MM.1S (cell line): ENCODE results near the gene ADCY10.

ENCODE experiments used
- DNase-seq: peaks from one replicate; pipeline ENCODE4 v3.0.0-alpha.2; 2015
- H2AFZ ChIP-seq: fragments of 300-600 bp; sonication (generic); 2 replicates; pipeline ENCODE4 v1.6.0; 2016; ENCODE audit warnings: antibody characterized with exemption, low read length
- H3F3A ChIP-seq: fragments of 300-600 bp; sonication (generic); 2 replicates; pipeline ENCODE4 v1.6.1; 2016; ENCODE audit warnings: mild to moderate bottlenecking, antibody characterized with exemption, low read length, moderate library complexity, mixed read lengths; ENCODE audit not compliant: insufficient read depth
- H3K27ac ChIP-seq: fragments of 300-600 bp; sonication (generic); 2 replicates; pipeline ENCODE4 v1.5.1; 2016; ENCODE audit warnings: mild to moderate bottlenecking, low read length
- H3K27me3 ChIP-seq: fragments of 300-600 bp; sonication (generic); replicated peaks from 2 replicates; pipeline ENCODE4 v1.6.0; 2016; ENCODE audit warnings: low read length; ENCODE audit not compliant: insufficient read depth
- H3K36me3 ChIP-seq: fragments of 300-600 bp; sonication (generic); replicated peaks from 2 replicates; pipeline ENCODE4 v1.6.1; 2016; ENCODE audit warnings: mild to moderate bottlenecking, low read length, mixed read lengths; ENCODE audit not compliant: insufficient read depth
- H3K4me1 ChIP-seq: fragments of 300-600 bp; sonication (generic); 2 replicates; pipeline ENCODE4 v1.6.1; 2016; ENCODE audit warnings: low read length, mixed read lengths
- H3K4me2 ChIP-seq: fragments of 300-600 bp; sonication (generic); 2 replicates; pipeline ENCODE4 v1.6.0; 2016; ENCODE audit warnings: low read depth, low read length
- H3K4me3 ChIP-seq: fragments of 300-600 bp; sonication (generic); 2 replicates; pipeline ENCODE4 v1.5.1; 2016; ENCODE audit warnings: low read length, mixed read lengths
- H3K79me2 ChIP-seq: fragments of 300-600 bp; sonication (generic); 2 replicates; pipeline ENCODE4 v1.6.1; 2016; ENCODE audit warnings: mixed run types, low read length, mixed read lengths
- H3K9ac ChIP-seq: fragments of 300-600 bp; sonication (generic); 2 replicates; pipeline ENCODE4 v1.6.1; 2016; ENCODE audit warnings: low read length, mixed read lengths
- H3K9me2 ChIP-seq: fragments of 300-600 bp; sonication (generic); replicated peaks from 2 replicates; pipeline ENCODE4 v1.6.1; 2016; ENCODE audit warnings: mild to moderate bottlenecking, low read length, mixed read lengths; ENCODE audit not compliant: insufficient read depth
- H3K9me3 ChIP-seq: fragments of 300-600 bp; sonication (generic); replicated peaks from 2 replicates; pipeline ENCODE4 v1.6.1; 2016; ENCODE audit warnings: mild to moderate bottlenecking, low read length, mixed read lengths; ENCODE audit not compliant: insufficient read depth
- H4K20me1 ChIP-seq: fragments of 300-600 bp; sonication (generic); 2 replicates; pipeline ENCODE4 v1.6.1; 2016; ENCODE audit warnings: mild to moderate bottlenecking, low read length, moderate library complexity, mixed read lengths; ENCODE audit not compliant: insufficient read depth
- EZH2 ChIP-seq: fragments of 300-600 bp; sonication (generic); optimal IDR thresholded peaks from 2 replicates; pipeline ENCODE3; 2017; ENCODE audit warnings: low read depth, mild to moderate bottlenecking, antibody characterized with exemption, low read length, mixed read lengths
- EZH2phosphoT487 ChIP-seq: fragments of 300-600 bp; sonication (generic); IDR thresholded peaks from 2 replicates; pipeline ENCODE4 v1.6.1; 2018; ENCODE audit warnings: antibody characterized with exemption, low read length
- TF ChIP-seq, protein P1 (sequence below): fragments of 300-600 bp; sonication (generic); IDR thresholded peaks from 2 replicates; pipeline ENCODE4 v1.5.1; 2016; ENCODE audit warnings: antibody characterized with exemption, low read length, mixed read lengths

ADCY10 gene

DNA sequence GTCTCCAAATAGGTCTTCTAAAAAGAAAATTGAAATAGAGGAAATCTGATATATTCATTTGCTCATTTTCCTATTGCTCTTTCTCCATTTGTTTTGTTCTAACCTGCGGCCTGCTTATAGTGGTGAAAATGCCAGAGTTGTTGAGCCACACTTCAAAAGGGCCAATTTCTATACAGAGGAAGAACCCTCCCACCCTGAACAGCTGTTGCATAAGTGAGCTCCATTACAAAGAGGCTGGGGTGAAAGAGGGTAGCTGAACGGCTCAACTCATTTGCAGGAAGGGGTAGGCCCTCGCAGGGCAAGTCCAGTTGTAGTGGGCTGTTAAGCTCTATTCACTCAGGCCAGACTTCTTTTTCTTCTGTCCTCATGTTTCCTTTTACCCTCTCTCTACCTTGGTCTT lies 8.8 kb downstream of the ADCY10 start:
- Histone ChIP-seq H3K27ac (no peak overlapping the region), H3K79me2 (no peaks in the 10 kb centered on the region), H3K4me1 (0 out of 2 replicates have a peak, but pooled peaks cover 1% of the 10 kb centered on the region), H3K4me3 (no peak overlapping the region), H3K9me3 (no peaks in the 10 kb centered on the region), H3K4me2 (no peak overlapping the region), H3K27me3 (no peaks in the 10 kb centered on the region), H4K20me1 (no peaks in the 10 kb centered on the region), H3K36me3 (no peaks in the 10 kb centered on the region), H3F3A (no peaks in the 10 kb centered on the region), H2AFZ (no peak overlapping the region), H3K9me2 (no peaks in the 10 kb centered on the region), H3K9ac (no peak overlapping the region)
- no peak for DNase-seq
- no peak for TF ChIP-seq EZH2phosphoT487
- no peak for TF ChIP-seq EZH2
- TF ChIP-seq, protein P1, sequence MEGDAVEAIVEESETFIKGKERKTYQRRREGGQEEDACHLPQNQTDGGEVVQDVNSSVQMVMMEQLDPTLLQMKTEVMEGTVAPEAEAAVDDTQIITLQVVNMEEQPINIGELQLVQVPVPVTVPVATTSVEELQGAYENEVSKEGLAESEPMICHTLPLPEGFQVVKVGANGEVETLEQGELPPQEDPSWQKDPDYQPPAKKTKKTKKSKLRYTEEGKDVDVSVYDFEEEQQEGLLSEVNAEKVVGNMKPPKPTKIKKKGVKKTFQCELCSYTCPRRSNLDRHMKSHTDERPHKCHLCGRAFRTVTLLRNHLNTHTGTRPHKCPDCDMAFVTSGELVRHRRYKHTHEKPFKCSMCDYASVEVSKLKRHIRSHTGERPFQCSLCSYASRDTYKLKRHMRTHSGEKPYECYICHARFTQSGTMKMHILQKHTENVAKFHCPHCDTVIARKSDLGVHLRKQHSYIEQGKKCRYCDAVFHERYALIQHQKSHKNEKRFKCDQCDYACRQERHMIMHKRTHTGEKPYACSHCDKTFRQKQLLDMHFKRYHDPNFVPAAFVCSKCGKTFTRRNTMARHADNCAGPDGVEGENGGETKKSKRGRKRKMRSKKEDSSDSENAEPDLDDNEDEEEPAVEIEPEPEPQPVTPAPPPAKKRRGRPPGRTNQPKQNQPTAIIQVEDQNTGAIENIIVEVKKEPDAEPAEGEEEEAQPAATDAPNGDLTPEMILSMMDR, result no peak

DNA sequence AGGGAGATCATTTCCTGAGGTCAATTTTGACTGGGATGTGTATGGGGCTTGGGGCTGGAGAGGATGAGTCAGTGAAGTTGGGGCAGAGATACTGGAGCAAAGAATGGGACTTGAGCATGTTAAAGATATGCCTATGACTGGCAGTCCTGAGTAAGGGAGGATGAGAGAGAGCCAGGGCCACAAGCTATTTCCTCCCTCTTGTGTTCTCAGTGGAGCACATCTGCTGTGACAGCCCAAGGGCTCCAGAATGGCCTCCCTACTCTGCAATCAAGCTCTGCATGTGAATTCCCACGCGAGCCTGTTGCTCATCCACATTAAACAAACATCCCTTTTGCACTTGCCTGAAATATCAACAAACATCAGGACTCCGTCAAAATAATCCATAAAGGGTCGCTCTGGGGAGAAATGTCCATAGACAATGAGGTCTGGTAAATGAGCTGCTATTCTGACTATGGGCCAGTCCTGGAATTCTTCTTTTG lies 9.2 kb downstream of the ADCY10 start:
- H2AFZ ChIP-seq, result no peak overlapping the region
- no peak for DNase-seq
- TF ChIP-seq EZH2, result no peak
- TF ChIP-seq EZH2phosphoT487, result no peak
- TF ChIP-seq, protein P1, result no peak

DNA sequence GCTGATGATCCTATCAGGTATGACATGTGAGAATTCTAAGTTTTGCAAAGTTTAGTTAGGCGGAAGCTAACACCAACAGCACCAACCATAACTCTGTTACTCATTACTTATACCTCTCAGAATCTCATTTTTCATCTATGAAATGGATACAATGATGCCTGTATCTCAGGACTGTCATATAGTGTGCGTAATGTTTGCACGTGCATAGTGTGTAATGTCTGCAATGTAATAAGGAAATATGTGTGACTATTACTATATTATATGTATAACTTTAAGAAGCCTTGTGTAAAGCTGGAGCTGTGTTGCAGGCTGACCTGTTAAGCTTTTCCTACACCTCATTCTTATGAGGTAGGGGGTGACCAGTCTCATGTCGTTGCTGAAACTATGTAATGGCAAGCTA lies 13.0 kb downstream of the ADCY10 start:
- Histone ChIP-seq H3K4me2 (no peak overlapping the region), H3K4me1 (no peaks in the 10 kb centered on the region), H3K4me3 (no peak overlapping the region), H3K9ac (no peak overlapping the region), H2AFZ (no peak overlapping the region), H3K9me2 (no peaks in the 10 kb centered on the region), H3K9me3 (no peaks in the 10 kb centered on the region), H3K79me2 (no peaks in the 10 kb centered on the region), H3K36me3 (no peaks in the 10 kb centered on the region), H3K27me3 (no peaks in the 10 kb centered on the region), H3K27ac (no peak overlapping the region), H4K20me1 (no peaks in the 10 kb centered on the region), H3F3A (no peaks in the 10 kb centered on the region)
- TF ChIP-seq, protein P1, result no peak
- TF ChIP-seq EZH2phosphoT487, result no peak
- TF ChIP-seq EZH2, result no peak
- no peak for DNase-seq

More for the DNA sequence above, 9.2 kb downstream of the ADCY10 start:
- Histone ChIP-seq H3K4me1 (no peaks in the 10 kb centered on the region), H4K20me1 (no peaks in the 10 kb centered on the region), H3F3A (no peaks in the 10 kb centered on the region), H3K9me2 (no peaks in the 10 kb centered on the region), H3K79me2 (no peaks in the 10 kb centered on the region), H3K9me3 (no peaks in the 10 kb centered on the region), H3K27me3 (no peaks in the 10 kb centered on the region), H3K36me3 (no peaks in the 10 kb centered on the region), H3K9ac (no peak overlapping the region), H3K27ac (no peak overlapping the region), H3K4me2 (no peak overlapping the region), H3K4me3 (no peak overlapping the region)
